Fibroblast of skin of back (primary cell): ENCODE measurements around the gene SRM.
"Not testable (repeated sequence)": the region's sequence is repeated elsewhere in the genome, so short reads cannot be mapped to it uniquely, and the experiment has no call there.

Experiments used
- DNase-seq: peaks from one replicate; pipeline ENCODE4 v3.0.0-alpha.2; 2013

SRM gene

GRCh38 chr1:11064942-11065341 lies 5.1 kb upstream of the SRM start:
- no peak for DNase-seq

GRCh38 chr1:11063937-11064537 lies 4.2 kb upstream of the SRM start:
- not testable (repeated sequence) for DNase-seq

- no peak for DNase-seq
Observed at GRCh38 chr1:11062965-11063401, 3.2 kb upstream of the SRM start.

GRCh38 chr1:11061652-11062365 lies 2.0 kb upstream of the SRM start:
- no peak for DNase-seq

GRCh38 chr1:11059155-11059967 lies 457 bp downstream of the SRM start:
- no peak for DNase-seq

GRCh38 chr1:11058595-11059154 lies 1.1 kb downstream of the SRM start:
- no peak for DNase-seq

- no peak for DNase-seq
Observed at GRCh38 chr1:11058026-11058425, 1.8 kb downstream of the SRM start.

GRCh38 chr1:11057477-11057876 lies 2.3 kb downstream of the SRM start:
- no peak for DNase-seq

GRCh38 chr1:11056504-11056903 lies 3.3 kb downstream of the SRM start:
- DNase-seq: no peak

GRCh38 chr1:11055676-11056075 lies 4.1 kb downstream of the SRM start:
- no peak for DNase-seq

- DNase-seq: no peak
Observed at GRCh38 chr1:11054666-11055065, 5.2 kb downstream of the SRM start.

- no peak for DNase-seq
Observed at GRCh38 chr1:11054181-11054580, 5.6 kb downstream of the SRM start.

GRCh38 chr1:11053758-11054137 lies 6.1 kb downstream of the SRM start:
- peak; percentile 32 for DNase-seq

- no peak for DNase-seq
Observed at GRCh38 chr1:11052839-11053757, 6.7 kb downstream of the SRM start.

- DNase-seq: no peak
Observed at GRCh38 chr1:11051781-11052511, 7.9 kb downstream of the SRM start.

GRCh38 chr1:11051121-11051520 lies 8.7 kb downstream of the SRM start:
- not testable (repeated sequence) for DNase-seq

GRCh38 chr1:11046625-11047365 lies 13.0 kb downstream of the SRM start, which contains the start of gene MASP2:
TSS of gene MASP2 (minus strand) at chr1:11047239. CDS start at chr1:11047207, 32 bp downstream.
- no peak for DNase-seq

GRCh38 chr1:11046270-11046566 lies 13.6 kb downstream of the SRM start:
- no peak for DNase-seq

- no peak for DNase-seq
Observed at GRCh38 chr1:11045428-11046269, 14.2 kb downstream of the SRM start.
